CD4-positive, alpha-beta T cell treated with Interleukin-15 for 1 hour (primary cell): ENCODE measurements around the gene GORASP2.

Experiments
- DNase-seq: peaks from one replicate; pipeline ENCODE4 v3.0.0-alpha.2; 2020

The GORASP2 gene

GRCh38 chr2:171008550-171009205 lies 79.6 kb downstream of the GORASP2 start:
- DNase-seq, result no peak

GRCh38 chr2:171009386-171009785 lies 80.3 kb downstream of the GORASP2 start:
- no peak for DNase-seq

- DNase-seq, result no peak
Measured at GRCh38 chr2:171013851-171014250, 84.8 kb downstream of the GORASP2 start.

GRCh38 chr2:171016125-171016524 lies 87.1 kb downstream of the GORASP2 start:
- DNase-seq, result no peak
